Cerebellar cortex (tissue), 1 donor: ENCODE data around the gene VSX1.

Experiments
- DNase-seq: peaks from one replicate; pipeline ENCODE4 v3.0.0-alpha.2; 2015; ENCODE audit warnings: low spot score

VSX1 gene

DNA sequence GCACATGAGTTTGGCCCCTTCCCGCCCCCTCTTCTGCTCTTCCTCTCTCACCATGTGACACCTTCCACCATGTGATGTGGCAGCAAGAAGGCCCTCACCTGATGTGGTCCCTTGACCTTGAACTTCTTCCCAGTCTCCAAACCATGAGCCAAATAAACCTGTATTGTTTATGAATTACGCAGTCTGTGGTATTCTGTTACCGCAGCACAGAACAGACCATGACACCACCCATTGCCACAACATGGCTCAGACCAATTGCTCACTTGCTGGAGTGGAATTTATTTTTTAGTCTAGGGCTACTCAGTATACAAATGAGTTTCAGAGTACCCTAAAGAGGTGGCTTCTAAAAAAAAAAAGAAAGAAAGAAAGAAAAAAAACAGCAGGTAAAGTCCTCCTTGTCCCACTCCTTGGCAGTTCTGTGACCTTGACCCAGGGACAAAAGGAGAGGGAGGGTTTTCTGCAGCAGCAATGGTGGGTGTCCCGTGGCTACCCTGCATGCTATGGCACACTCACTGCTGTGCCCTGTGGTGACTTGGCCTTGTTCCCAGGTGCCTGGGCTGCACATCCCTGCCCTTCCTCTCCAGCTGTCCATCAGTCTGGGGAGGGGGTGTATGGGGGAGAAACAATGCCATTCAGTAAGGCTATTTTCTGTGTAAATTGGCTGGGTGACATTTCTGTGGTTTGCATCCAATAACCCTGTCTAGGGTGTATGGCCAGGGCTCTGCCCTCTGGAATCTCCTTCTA is 5.4 kb upstream of the VSX1 start:
- no peak for DNase-seq

DNA sequence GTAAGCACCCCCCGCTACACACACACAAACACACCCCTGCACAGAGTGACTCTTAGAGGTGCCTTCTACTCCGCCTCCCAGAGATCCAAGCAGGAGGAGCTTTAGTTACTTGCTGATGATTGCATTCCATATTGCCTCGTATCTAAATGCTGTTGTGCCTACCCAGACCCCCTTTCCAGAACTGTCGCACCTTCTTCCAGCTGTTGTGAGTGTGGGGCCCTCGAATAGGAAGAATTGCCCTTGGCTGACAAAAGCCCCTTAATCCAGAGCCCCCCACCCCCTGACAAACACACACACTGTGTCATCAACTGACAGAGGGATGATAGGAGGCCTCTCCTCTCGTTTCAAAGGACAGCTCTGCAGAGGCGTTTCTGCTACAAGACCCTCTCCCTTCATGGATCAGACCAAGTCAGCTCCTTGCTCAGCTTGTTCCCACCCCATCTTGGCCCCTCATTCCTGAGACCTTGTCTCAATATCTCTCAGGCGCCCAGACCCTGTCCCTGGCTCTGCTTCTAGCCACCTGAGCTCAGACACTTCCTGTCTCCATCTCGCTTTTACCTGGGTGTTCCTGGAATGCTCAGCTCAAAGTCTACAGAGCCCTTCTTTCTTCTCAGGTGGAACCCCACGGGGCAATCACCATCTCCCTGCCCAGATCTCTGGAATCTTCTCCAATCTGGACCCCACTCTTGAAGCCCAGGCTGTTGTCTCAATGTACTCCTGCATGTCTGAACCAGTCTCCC is 4.0 kb upstream of the VSX1 start:
- no peak for DNase-seq

DNA sequence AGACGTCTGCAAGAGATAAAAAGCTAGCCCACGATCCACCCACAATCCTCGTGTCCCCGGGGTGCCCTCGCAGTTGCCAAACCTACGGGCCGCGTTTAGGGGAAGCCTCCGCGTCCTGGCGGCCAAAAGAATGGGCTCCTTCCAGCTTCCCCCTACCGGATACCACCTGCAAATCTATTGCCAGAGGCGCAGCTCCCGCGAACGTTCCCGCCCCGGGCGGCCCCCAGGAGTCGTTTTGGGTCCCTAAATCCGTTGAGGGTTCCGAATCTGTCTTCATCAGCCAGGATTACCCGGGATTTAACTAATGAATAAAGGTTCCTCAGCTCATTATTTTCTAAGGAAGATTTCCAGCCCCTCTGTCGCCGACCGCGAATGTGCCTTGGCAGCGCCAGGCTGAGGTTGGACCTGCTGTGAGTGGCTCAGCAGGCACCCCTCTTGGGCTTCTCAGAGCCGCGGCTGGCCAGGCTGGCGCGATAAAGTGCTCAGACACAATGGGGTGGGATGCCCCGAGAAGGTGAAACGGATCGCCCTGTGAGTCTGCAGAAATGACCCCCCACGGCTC is 2.8 kb upstream of the VSX1 start:
- no peak for DNase-seq

- DNase-seq = peak; percentile 52
Observed at GRCh38 chr20:25083773-25084625, 2.1 kb upstream of the VSX1 start.

DNA sequence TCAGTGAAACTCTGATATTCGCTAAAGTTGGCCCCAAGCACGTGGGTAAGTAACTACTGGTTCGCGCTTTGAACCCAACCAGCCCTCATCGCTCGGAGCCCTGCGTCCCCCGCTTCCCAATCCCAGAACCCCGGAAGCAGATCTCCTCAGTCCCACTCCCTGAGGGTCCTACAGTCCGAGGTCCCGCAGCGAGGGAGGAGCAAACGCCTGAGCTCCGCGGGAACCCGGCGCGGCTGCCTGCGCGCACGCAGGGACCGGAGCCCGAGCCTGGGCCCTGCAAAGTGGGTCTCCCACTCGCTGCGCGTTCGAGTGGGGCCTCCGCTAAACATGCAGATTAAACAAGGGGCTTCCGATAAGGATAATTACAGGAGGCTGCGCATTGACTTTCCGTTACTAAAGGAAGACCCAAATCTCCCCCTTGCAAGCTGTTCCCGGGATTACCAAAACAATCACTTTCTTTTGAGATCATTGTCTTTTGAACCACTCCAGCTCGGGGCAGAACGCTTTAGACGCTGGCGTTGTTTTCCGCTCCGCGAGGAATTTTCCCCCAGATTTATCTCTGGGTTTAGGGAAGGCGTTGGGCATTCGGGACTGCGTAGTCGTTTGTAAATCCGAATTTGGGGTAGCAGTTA is 1.3 kb upstream of the VSX1 start:
- DNase-seq = no peak

- DNase-seq = no peak
Observed at GRCh38 chr20:25082498-25082873, 545 bp upstream of the VSX1 start.

- DNase-seq = no peak
Observed at GRCh38 chr20:25081065-25081729, 744 bp downstream of the VSX1 start.

GRCh38 chr20:25079171-25079570 is 2.8 kb downstream of the VSX1 start:
- no peak for DNase-seq

GRCh38 chr20:25078662-25079061 is 3.3 kb downstream of the VSX1 start:
- DNase-seq = no peak

GRCh38 chr20:25077610-25078169 is 4.3 kb downstream of the VSX1 start:
- peak; percentile 61 for DNase-seq

- peak; percentile 90 for DNase-seq
Observed at GRCh38 chr20:25076731-25077609, 5.0 kb downstream of the VSX1 start.

GRCh38 chr20:25076201-25076600 is 5.7 kb downstream of the VSX1 start:
- DNase-seq = no peak

DNA sequence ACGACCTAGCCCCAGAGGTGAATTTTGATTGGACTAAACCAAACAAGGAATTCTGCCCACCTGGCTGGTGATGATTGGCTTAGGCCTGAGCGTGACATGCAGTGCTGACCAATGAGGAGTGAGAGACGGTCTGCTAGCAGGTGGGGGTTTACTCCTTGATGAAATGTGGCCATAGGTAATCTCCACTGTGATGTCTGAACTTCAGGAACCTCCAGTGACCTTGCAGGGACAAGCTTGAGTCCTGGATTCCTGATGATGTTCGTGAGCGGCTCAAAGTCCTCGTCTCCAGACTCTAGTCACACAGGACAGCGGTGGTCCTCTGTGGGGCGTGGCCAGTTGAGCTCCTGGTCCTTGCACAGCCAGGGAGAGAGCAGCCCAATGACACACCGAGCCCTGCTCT is 8.4 kb downstream of the VSX1 start:
- DNase-seq = no peak

GRCh38 chr20:25072226-25072811 is 9.6 kb downstream of the VSX1 start:
- no peak for DNase-seq

- DNase-seq = no peak
Observed at GRCh38 chr20:25071734-25072133, 10.2 kb downstream of the VSX1 start.

- no peak for DNase-seq
Observed at GRCh38 chr20:25070821-25071473, 11.0 kb downstream of the VSX1 start.

DNA sequence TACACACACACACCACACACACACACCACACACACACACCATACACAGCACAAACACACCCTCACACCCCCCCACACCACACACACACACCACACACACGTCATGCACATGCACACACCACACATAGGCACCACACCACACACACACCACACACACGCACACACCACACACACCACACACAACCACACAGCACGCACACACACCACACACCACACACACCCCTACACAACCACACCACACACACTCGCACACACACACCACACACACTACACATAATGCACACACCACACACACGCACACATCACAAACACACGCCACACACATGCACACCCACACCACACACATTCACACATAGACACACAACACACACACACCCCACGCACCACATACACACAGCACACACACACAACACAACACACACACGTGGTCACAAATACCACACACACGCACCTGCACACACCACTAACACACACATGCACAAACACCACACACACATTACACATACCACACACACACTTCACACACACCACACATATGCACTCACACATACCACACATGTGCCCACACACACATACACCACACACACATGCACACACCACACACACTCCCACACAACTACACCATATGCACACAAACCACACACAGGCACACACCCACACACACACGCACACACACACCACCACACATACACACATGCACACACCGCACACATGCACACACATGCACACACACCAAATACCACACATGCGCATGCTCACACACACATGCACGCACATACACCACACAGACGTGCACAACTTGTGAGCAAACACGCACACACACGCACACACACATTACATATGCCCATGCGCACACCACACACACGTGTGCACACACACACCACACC is 14.6 kb downstream of the VSX1 start:
- no peak for DNase-seq

- DNase-seq = no peak
Observed at GRCh38 chr20:25066386-25066785, 15.6 kb downstream of the VSX1 start.
